Esophagus squamous epithelium (tissue), 4 donors: Measurements from ENCODE around the gene CUEDC1.

Experiments
- POLR2A ChIP-seq, 4 donors: fragments of 450-650 bp; IDR thresholded peaks; one replicate each; pipeline ENCODE4 v1.6.1; 2017; ENCODE audit warnings: antibody characterized with exemption in 4 of 4, mild to moderate bottlenecking in 4 of 4, moderate library complexity in 3 of 4
- TF ChIP-seq, protein P1 (sequence below), 6 experiments: fragments of 450-650 bp in 4 of 6; fragments of 200-600 bp in 2 of 6; sonication (generic) in 2 of 6; IDR thresholded peaks; one replicate each; pipeline ENCODE4 v1.5.1; 2016 to 2019; ENCODE audit warnings: antibody characterized with exemption in 6 of 6, mild to moderate bottlenecking in 4 of 6, moderate library complexity in 4 of 6

DNA sequence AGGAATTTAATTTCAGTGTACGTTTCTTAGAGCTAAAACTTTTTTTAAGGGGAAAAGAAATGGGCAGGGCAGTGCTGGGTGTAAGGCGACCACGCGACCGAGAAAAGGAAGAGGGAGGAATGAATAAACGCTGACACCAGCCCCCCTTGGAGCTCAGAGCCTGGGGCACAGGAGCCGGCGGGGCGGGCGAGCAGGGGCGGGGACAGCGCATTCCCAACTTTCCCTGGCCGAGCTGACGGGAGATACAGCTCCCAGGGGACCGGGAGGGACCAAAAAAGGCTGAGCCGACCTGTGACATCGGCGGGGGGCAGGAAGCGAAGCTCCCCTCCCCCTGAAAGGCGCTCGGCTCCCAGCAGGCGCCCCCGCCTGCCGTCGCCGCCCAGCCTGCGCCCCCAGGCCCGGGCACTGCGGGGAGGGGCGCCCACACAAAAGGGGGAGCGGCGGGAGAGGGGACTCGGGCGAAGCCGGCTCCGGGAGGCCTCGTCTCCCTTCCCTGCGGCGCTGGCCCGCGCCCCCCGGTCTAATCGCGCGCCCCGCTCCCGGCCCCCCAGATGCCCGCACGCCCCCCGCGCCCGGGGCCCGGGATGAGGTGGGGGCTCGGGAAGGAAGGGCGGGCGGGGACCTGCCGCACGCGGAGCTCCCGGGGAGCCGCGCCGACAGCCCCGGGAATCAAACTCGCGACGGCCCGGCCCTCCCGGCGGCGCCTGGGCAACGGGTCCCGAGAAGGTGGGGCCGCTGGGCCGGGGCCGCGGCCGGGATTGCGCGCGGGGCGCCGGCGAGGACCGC, 622 bp downstream of the CUEDC1 start:
- TF ChIP-seq, protein P1, sequence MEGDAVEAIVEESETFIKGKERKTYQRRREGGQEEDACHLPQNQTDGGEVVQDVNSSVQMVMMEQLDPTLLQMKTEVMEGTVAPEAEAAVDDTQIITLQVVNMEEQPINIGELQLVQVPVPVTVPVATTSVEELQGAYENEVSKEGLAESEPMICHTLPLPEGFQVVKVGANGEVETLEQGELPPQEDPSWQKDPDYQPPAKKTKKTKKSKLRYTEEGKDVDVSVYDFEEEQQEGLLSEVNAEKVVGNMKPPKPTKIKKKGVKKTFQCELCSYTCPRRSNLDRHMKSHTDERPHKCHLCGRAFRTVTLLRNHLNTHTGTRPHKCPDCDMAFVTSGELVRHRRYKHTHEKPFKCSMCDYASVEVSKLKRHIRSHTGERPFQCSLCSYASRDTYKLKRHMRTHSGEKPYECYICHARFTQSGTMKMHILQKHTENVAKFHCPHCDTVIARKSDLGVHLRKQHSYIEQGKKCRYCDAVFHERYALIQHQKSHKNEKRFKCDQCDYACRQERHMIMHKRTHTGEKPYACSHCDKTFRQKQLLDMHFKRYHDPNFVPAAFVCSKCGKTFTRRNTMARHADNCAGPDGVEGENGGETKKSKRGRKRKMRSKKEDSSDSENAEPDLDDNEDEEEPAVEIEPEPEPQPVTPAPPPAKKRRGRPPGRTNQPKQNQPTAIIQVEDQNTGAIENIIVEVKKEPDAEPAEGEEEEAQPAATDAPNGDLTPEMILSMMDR (IDR thresholded peaks at IDR 0.05) = no peak
- peak in 2 of 4 donors; percentile 46 for TF ChIP-seq POLR2A (IDR thresholded peaks at IDR 0.05)
